K562 (cell line): ENCODE measurements around the gene EEPD1. TPM values are rescaled to one million over a fixed set of nuclear protein-coding genes. Genes with fewer than 3 reads are reported as not detected.

ENCODE experiments used
- ARID4B ChIP-seq: sonication (generic); formaldehyde crosslinking; IDR thresholded peaks from 2 replicates; pipeline ENCODE4 v1.8.0; 2022; ENCODE audit warnings: mild to moderate bottlenecking, missing genetic modification reagents
- HCFC1 ChIP-seq: IDR thresholded peaks from 2 replicates; pipeline ENCODE4 v1.6.1; 2012; ENCODE audit warnings: low read depth, low read length, improper control_type of control experiment
- SIN3B ChIP-seq: fragments of 450-650 bp; IDR thresholded peaks from 2 replicates; pipeline ENCODE4 v1.6.1; 2017; ENCODE audit warnings: low read depth, mild to moderate bottlenecking, moderate library complexity
- SMARCA4 ChIP-seq: fragments of 450-650 bp; IDR thresholded peaks from 2 replicates; pipeline ENCODE4 v1.6.1; 2016
- polyA plus RNA-seq, 8 experiments: library from polyadenylated mRNA; depleted of rRNA in 4 of 8; stranded (reverse) in 5 of 8; unstranded in 3 of 8; fragments of >200 nt; fragmentation: Nextera tagmentation in 2 of 8; fragmentation: Illumina TruSeq in 1 of 8; extraction: Ambion mirVana in 2 of 8; extraction: Trizol in 1 of 8; gene quantifications; 2 replicates each; pipeline versions ENCODE4 v1.2.1 to v1.2.3, GENCODE V29; 2011 to 2014; ENCODE audit warnings: inconsistent platforms in 1 of 8, missing spikeins in 1 of 8
- total RNA-seq, 7 experiments: library from RNA; depleted of rRNA in 6 of 7; stranded (reverse); fragments of >200 nt in 6 of 7; fragmentation: Illumina TruSeq in 2 of 7; extraction: Trizol in 2 of 7; gene quantifications; 2 replicates each; pipeline versions ENCODE4 v1.2.1 to v1.2.3, GENCODE V29; 2011 to 2021; ENCODE audit warnings: low replicate concordance in 1 of 7
- TF ChIP-seq, protein P1 (sequence below): fragments of 450-650 bp; IDR thresholded peaks from one replicate; pipeline ENCODE4 v1.6.1; 2018; ENCODE audit warnings: mild to moderate bottlenecking, moderate library complexity; ENCODE audit not compliant: partially characterized antibody
- TF ChIP-seq, protein P2 (sequence below): sonication (generic); formaldehyde crosslinking; IDR thresholded peaks from 2 replicates; pipeline ENCODE4 v1.8.0; 2022; ENCODE audit warnings: missing genetic modification reagents, mild to moderate bottlenecking, moderate library complexity, borderline replicate concordance

Gene EEPD1
- total and polyA plus RNA-seq, 9 of the 15 experiments (the other 6 are each of a cell fraction or from before 2014, with no cell fraction given): 0.01 to 1.5 (median 0.74) TPM; not detected in 1

DNA sequence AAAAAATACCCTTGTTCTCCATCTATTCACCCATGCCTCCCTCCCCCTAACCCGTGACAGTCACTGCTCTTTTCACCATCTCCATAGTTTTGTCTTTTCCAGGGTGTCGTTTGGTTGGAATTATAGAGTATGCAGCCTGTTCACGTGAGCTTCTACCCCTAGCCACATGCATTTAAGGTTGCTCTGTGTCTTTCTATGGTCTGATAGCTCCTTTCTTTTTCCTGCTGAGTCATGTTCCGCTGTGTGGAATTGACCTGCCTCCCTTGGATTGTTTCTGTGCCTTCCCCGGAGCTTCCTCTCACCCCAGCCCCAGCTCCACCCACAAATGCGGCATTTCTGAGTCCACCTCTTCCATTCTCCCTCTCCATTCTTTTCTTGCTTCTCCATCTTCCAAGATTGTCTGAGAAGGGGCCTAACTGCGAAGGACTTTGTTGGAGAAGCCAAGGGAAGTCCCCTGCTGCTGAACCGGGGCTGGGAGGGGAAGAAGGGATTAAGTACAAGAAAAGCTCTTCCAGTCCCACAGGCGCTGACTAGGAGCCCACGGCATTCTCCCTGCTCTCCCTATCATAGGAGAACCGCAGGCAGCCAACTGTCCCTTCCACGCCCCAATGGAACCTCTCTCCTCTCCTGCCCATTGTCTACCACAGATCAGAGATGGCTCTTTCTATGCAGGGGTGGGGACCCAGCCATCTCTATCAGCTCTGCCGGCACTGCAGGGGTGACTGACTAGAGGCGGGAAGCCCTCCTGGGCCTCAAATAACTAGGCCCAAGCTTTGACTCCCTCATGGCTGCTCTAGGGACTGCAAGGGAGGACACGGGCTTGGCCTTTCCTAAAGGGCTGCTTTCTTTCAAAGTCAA is 149.1 kb downstream of the EEPD1 start (continued):
- no peak for TF ChIP-seq ARID4B
- TF ChIP-seq SIN3B: no peak
- TF ChIP-seq SMARCA4: peak; percentile 54; the same call in 1 of the 2 replicates
- TF ChIP-seq, protein P1, sequence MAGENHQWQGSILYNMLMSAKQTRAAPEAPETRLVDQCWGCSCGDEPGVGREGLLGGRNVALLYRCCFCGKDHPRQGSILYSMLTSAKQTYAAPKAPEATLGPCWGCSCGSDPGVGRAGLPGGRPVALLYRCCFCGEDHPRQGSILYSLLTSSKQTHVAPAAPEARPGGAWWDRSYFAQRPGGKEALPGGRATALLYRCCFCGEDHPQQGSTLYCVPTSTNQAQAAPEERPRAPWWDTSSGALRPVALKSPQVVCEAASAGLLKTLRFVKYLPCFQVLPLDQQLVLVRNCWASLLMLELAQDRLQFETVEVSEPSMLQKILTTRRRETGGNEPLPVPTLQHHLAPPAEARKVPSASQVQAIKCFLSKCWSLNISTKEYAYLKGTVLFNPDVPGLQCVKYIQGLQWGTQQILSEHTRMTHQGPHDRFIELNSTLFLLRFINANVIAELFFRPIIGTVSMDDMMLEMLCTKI: no peak
- TF ChIP-seq, protein P2, sequence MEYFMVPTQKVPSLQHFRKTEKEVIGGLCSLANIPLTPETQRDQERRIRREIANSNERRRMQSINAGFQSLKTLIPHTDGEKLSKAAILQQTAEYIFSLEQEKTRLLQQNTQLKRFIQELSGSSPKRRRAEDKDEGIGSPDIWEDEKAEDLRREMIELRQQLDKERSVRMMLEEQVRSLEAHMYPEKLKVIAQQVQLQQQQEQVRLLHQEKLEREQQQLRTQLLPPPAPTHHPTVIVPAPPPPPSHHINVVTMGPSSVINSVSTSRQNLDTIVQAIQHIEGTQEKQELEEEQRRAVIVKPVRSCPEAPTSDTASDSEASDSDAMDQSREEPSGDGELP: 0 out of 2 replicates have a peak, but pooled peaks have one; percentile 21
- no peak for TF ChIP-seq HCFC1
